ENCODE measurements around the gene OLR1.
"Not testable (repeated sequence)": the region's sequence is repeated elsewhere in the genome, so short reads cannot be mapped to it uniquely, and the experiment has no call there.

The OLR1 gene

DNA sequence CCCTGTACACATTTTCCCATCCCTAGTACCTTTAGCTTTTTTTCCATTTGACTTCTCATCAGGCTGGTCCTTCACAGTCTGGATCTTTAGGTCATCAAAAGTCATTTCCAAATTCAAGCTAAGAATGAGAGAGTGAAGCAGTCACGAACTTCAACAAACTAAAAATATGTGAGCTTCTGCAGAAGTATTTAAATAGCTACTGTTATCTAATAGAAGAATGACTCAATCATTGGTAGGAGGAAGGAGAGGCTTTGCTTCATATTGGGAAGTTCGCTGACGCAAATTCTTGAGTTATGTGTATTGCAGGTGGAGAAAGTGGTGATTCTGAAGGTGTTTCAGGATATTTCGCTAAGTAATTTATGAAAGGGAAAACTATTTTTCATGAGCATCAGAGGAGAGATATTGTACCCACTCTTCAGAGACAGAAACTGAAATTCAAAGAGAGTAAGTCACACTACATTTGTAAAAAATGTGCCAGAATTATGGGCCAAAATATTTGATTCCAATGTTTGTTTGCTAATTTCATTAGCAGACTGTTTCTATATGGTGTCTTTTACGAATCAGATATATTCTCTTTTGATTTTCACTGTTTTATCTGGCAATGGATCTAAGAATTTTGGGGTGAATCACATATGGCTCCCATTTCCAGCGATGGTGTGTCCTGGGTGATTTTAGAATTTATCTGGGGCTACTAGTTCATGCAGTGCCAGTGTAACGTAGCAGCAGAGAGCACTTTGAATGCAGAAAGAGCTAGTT is at the start of gene OLR1:
TSS of gene OLR1 (minus strand) at position 160 of the 756 bp plus-strand sequence. CDS start at position 105, 55 bp downstream.
- DNase-seq (ENCODE audit: low read depth), result no peak
- H3K4me3 ChIP-seq (ENCODE audit: low read depth, low read length), result no peak within 1 kb of the TSS

DNA sequence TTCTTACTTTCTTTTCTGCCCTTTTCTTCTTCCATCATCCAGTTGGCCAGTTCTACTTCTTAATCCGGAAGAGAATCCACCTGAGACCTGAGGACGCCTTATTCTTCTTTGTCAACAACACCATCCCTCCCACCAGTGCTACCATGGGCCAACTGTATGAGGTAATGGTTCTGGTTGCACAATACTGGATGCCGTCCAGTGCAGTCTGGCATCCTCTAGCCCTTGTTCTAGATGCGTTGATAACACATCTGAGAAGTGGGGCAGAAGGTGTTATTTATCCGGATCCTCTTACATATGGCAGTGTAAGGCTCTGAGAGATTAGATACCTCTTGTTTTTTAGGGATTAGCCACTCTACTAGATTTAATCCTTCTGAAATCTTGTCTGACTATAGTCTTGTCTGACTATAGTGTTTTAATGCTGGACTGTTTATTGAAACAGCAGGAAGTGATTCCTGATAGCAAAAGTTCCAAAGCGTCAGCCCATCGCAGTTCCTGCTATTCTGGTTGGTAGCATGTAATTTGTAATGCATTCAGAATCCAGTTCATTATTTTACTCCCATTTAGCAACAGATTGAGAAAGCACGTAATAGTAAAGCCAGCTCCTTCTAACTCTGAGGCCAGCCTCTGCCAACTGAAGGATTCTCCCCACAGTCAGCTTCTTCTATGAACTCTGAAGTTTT is 48.6 kb upstream of the OLR1 start:
- peak; percentile 36 for DNase-seq (ENCODE audit: low read depth)
- H3K4me3 ChIP-seq (ENCODE audit: low read depth, low read length), result no peak overlapping the region

DNA sequence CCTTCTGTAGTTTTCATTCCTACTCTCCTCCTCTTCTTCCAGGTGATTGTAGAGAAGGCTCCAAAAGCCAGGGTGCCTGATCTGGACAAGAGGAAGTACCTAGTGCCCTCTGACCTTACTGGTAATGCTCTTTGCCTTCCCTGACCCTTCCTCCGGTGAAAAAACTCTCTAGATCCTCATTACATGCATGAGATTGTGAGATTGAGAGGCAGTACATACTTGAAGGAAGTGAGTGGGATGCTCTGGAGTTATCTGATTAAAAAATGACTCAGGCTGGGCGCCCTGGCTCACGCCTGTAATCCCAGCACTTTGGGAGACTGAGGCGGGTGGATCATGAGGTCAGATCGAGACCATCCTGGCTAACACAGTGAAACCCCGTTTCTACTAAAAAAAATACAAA is 46.1 kb upstream of the OLR1 start:
- no peak overlapping the region for H3K4me3 ChIP-seq (ENCODE audit: low read depth, low read length)
- no peak for DNase-seq (ENCODE audit: low read depth)

DNA sequence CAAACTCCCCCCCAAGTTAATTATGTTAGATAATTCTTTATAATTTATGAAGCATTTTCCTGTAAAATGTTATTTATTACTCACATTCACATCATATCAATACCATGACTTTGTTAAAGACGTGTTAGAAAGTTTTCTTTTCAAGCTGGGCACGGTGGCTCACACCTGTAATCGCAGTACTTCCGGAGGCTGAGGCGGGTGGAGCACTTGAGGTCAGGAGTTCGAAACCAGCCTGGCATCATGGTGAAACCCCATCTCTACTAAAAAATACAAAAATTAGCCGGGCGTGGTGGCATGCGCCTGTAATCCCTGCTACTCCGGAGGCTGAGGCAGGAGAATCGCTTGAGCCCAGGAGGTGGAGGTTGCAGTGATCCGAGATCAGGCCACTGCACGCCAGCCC is 44.0 kb upstream of the OLR1 start:
- not testable (repeated sequence) for DNase-seq (ENCODE audit: low read depth)

DNA sequence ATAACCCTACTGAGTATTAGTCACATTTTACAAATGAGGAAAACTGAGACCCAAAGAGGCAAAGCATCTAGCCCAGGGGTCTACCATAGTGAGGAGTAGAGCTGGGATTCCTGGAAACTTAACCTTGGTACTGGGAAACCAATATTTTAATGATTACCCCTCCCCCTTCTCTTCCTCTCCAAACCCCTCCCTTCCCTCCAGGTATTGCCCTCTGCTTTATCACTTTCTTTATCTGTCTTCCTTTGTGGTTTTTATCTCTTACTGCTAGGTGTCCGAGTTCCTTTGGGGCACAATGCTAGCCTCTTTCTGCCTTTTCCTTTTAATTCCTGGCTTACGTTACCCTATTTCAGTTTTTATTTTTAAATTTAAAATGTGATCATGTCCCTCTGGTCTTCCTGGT is 43.5 kb upstream of the OLR1 start:
- no peak for DNase-seq (ENCODE audit: low read depth)
- no peak overlapping the region for H3K4me3 ChIP-seq (ENCODE audit: low read depth, low read length)

More for the DNA sequence above, 44.0 kb upstream of the OLR1 start:
- not testable (repeated sequence) for H3K4me3 ChIP-seq (ENCODE audit: low read depth, low read length)

DNA sequence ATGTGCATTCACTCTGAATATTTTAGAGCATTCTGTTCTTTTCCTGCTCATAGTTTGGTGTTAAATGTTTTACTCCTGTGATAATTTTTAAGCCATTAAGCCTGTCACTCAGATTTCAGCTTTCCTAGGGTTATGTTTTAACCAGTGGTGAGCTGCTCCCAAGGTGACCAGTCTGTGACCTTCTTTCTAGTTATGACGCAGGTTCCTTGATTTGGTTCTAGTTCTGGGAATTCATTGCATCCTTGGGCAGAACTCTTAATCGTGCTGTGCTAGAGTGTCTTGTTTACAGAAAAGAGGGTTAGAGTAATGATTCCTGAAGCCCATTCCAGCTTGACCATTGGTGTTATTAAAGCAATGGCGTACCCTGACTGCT is 42.9 kb upstream of the OLR1 start:
- DNase-seq (ENCODE audit: low read depth), result no peak
- H3K4me3 ChIP-seq (ENCODE audit: low read depth, low read length), result peak overlapping the region; percentile 84

DNA sequence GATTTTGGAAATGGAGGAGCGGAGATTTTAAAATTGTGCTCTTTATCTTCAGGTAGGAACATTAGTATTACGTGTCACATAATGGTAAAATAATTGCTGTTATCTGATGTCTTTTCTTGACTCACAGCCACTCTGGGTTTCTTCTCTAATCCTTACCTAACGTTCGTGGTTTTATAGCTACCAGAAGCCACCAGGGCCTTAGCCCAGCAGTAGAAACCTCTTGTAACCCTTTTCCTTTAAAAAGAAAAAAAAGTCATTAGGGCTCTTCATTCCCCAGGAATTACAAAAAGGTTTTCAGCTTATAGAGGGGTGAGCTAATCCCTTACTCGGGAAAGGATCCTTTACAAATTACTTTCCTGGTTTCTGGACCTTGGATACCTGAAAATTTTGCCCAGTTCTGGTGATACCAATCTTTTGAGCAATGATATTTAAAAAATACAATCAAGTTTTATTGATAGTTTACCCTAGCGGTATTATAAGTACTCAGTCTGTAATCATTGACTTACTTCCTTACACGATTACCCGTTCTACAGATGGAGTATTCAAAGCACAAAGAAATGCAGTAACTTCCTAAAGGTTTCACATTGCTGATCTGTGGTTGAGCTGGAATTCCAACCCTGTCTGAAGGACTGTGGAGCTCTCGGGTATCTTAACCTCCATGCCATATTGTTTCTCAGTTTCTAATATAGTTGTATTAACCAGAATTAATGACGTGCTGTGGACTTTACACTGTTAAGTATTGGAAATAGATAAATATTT is 42.4 kb upstream of the OLR1 start:
- H3K4me3 ChIP-seq (ENCODE audit: low read depth, low read length), result peak overlapping the region; percentile 84
- no peak for DNase-seq (ENCODE audit: low read depth)

DNA sequence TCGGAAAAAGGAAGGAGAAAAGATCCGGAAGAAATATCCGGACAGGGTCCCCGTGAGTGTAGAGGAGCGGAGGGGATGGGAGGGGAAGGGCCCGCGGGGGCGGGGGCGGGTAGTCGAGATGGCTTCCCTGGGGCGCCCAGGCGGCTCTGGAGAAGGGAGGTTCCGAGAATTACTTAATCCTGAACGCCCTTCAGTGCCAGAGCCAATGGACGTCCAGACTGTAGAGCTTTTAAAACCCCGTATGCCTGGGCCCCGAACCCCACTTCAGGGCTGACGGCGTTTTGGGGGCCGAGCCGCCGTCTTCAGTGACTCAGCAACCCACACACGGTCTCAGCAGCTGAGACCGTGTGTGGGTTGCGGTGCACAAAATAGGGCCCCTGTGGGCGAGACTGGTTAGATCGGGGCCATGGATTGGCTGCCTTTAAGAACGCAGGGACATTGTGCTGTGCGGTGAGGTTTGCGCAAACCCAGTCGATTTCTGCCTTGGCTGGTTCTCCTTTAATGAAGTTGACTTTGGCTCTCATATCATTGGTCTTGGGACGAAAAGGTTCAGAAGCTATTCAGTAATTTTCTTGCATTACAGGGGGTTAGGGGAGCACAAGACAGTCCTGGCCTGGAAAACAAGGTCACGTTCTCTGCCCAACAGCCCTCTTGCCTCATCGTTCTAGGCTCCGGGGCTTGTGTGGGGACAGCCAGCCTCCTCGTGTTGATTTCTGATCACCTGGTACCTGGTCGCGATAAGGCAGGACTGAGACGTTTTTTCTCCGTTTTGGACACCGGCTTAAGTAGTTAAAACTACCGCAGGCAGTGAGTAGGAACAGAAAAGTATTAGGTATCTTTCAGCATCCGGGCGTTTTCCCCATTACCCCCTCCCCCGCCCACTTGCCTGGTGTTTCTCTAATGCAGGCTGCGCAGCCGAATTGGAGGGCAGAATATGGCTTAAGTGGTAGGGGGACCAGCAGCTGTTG is 41.5 kb upstream of the OLR1 start:
- peak; percentile 88 for DNase-seq (ENCODE audit: low read depth)
- peak overlapping the region; percentile 84 for H3K4me3 ChIP-seq (ENCODE audit: low read depth, low read length)

DNA sequence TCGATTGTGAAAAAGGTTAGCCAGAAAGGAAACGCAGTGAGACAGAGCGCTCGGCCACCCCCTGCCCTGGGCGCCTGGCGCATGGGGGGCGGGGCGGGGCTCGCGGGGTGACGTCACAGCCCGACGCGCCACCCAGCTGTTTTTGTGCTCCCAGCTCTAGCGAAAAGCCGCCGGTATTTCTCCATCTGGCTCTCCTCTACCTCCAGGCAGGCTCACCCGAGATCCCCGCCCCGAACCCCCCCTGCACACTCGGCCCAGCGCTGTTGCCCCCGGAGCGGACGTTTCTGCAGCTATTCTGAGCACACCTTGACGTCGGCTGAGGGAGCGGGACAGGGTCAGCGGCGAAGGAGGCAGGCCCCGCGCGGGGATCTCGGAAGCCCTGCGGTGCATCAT is 40.8 kb upstream of the OLR1 start, which contains the start of gene GABARAPL1:
TSS of gene GABARAPL1 (plus strand) at position 139 of the 393 bp plus-strand sequence. CDS start at position 392, 253 bp downstream.
- H3K4me3 ChIP-seq (ENCODE audit: low read depth, low read length), result peak within 1 kb of the TSS; percentile 84
- peak; percentile 61 for DNase-seq (ENCODE audit: low read depth)

DNA sequence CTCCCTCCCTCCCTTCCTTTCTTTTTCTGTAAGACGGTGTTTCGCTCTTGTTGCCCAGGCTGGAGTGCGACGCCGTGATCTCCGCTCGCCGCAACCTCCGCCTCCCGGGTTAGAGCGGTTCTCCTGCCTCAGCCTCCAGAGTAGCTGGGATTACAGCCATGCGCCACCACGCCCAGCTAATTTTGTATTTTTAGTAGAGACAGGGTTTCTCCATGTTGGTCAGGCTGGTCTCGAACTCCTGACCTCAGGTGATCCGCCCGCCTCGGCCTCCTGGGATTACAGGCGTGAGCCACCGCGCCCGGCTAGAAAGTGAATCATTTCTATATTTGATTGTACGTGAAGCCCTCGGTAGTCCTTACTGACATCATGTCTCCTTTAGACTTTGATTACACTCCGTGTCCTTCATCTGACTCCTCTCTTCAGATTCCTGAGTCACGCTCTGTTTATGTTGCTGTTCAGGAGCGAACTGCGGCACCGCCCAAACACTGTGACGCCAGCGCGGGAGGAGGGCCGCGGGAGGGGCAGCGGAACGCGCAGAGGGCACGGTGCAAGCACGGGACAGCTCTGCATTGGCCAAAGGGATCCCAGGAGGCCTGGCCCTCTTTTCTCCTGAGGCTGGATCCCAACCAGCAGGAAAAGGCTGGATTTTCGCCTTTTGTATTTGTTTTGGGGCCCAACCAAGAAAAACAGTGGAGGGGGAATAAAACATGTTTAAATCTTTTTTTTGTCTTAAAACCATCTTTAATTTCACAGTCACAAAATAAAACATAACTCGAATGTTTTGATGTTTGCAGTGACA is 40.2 kb upstream of the OLR1 start:
- peak overlapping the region; percentile 84 for H3K4me3 ChIP-seq (ENCODE audit: low read depth, low read length)
- peak; percentile 98 for DNase-seq (ENCODE audit: low read depth)

DNA sequence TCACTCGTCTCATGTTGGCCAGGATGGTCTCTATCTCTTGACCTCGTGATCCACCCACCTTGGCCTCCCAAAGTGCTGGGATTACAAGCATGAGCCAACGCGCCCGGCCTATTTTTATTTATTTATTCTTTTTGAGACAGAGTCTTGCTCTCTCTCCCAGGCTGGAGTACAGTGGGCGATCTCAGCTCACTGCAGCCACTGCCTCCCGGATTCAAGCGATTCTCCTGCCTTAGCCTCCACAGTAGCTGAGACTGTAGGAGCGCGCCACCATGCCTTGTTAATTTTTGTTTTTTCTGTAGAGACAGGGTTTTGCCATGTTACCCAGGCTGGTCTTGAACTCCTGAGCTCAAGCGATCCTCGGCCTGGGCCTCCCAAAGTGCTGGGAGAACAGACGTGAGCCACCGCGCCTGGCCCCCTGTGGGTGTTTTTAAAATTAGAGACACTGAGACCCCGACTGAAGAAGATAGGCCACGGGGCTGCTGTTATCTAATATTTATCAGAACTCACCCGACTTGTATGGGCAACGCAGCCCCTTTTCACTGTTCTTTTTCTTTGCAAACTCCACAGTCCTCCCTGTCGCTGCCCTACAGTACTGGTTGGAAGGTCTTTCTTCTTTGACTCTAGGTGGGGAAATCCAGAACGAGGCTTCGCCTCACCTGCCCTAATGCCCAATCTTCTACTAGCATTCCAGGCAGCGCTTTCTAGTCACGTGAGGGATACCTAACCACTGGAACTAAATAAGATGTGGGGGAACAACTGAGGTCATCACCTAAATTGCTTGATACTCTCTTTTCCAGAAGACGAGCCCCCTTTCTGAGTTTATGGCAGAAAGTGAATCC is 39.4 kb upstream of the OLR1 start:
- DNase-seq (ENCODE audit: low read depth), result no peak
- H3K4me3 ChIP-seq (ENCODE audit: low read depth, low read length), result no peak overlapping the region

DNA sequence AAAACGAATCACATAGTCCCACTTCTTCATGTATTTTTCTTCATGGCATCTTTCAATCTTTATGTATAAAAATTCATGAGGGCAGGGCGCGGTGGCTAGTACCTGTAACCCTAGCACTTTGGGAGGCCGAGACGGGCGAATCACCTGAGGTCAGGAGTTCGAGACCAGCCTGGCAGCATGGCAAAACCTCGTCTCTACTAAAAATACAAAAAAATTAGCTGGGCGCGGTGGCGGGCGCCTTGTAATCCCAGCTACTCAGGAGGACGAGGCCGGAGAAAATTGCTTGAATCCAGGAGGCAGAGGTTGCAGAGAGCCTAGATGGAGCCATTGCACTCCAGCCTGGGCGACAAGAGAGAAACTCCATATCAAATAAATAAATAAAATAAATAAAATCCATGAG is 38.3 kb upstream of the OLR1 start:
- H3K4me3 ChIP-seq (ENCODE audit: low read depth, low read length), result no peak overlapping the region
- DNase-seq (ENCODE audit: low read depth), result no peak

DNA sequence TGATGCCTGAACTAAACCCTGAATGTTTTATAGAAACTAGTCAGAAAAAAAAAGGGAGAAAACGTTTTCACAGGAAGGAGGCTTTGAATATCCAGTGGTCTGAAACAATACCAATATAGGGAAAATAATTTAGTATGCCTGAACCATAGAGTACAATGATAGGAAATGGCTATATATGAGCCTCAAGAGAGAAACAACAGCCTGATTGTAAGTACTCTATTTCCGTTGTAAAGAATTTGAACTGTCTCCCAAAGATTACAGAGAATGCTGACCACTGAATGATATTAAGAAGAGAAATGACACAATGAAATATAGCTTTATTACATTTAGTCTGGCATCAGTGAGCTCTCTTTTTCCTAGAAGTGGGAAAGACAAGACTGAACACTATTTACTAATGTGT is 35.2 kb upstream of the OLR1 start:
- DNase-seq (ENCODE audit: low read depth), result no peak
- H3K4me3 ChIP-seq (ENCODE audit: low read depth, low read length), result no peak overlapping the region

DNA sequence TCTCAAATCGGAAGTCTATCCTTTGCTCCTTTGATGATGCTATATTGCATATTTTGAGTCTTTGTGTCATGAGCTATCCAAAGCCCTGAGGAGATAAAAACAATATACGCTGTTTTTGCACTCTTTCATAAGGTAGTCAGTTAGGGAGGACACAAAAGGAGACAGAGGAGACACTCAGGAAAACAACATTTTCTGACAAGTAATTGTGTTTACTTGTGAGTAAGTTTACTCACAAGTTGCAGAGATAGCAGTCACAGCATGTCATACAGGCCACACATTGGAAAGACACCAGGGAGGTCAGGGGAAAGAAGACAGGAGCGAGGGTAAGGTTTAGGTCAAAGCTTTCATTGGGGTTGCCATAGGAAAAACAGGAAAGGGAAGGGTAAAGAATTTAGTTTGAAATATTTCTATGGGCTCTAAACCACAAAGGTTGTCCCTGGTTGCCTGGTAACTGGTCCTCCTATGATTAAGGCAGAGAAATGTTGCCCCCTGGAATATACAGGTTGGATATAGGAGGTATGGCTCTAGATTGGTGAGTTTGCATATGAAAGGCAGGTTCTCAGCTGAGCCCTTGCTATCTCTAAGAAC is 33.4 kb upstream of the OLR1 start:
- no peak for DNase-seq (ENCODE audit: low read depth)
- no peak overlapping the region for H3K4me3 ChIP-seq (ENCODE audit: low read depth, low read length)

DNA sequence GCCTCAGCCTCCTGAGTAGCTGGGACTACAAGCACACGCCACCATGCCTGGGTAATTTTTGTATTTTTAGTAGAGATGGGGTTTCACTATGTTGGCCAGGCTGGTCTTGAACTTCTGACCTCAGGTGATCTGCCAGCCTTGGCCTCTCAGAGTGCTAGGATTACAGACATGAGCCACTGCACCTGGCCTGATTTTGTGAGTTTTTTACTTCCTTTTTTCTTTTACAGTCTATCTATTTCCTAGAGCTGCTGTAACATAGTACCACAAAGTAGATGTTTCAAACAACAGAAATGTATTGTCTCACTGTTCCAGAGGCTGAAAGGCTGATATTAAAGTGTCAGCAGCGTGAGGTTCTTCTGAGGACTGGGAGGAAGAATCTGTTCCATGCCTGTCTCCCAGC is 32.6 kb upstream of the OLR1 start:
- not testable (repeated sequence) for H3K4me3 ChIP-seq (ENCODE audit: low read depth, low read length)

DNA sequence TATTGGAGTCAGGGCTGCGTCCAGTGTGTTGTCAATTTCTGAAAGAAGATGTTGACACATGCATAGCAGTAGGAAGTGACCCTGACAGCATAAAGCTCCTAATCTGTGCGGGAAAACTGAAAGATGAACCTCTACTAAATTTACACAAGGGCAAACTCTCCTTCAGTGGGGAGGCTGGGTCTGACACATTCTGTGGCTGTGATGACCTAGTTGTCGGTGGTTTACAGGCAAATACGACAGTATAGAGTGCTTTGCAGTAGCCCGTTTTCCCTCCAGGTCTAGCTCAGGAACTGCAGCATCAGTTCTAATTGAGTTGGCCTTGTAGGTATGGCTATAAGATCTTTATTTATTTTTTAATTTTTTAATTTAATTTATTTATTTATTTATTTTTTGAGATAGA is 25.9 kb upstream of the OLR1 start:
- no peak overlapping the region for H3K4me3 ChIP-seq (ENCODE audit: low read depth, low read length)
- no peak for DNase-seq (ENCODE audit: low read depth)

More for the DNA sequence above, 32.6 kb upstream of the OLR1 start:
- DNase-seq (ENCODE audit: low read depth), result not testable (repeated sequence)

DNA sequence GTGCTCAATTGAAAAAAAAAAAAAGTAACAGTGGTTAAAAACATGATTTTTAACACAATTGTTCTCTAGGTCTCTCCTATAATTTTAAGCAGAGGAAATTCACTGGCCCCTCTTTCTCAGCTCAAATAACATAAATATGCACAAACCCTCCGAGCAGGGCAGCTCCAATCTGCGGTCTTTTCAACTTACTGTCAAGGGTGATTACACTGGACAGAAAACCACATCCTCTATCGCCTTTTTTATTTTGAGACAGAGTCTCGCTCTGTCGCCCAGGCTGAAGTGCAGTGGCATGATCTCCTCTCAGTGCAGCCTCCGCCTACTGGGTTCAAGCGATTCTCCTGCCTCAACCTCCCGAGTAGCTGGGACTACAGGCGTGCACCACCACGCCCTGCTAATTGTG is 24.3 kb upstream of the OLR1 start:
- DNase-seq (ENCODE audit: low read depth), result no peak
- no peak overlapping the region for H3K4me3 ChIP-seq (ENCODE audit: low read depth, low read length)
